GM23338 (cell line): ENCODE results near the gene DDR2. TPM values are rescaled to one million over a fixed set of nuclear protein-coding genes. Genes with fewer than 3 reads are reported as not detected.

Source experiments
- ATAC-seq: fragments of 200-7000 bp; cut with Tn5 transposase; 3 replicates; pipeline ENCODE4 v1.9.1; 2020
- DNase-seq: peaks from one replicate; pipeline ENCODE4 v3.0.0-alpha.2; 2015; ENCODE audit warnings: low spot score
- H2AFZ ChIP-seq: fragments of 200-600 bp; sonication (generic); 2 replicates; pipeline ENCODE4 v1.8.0; 2016; ENCODE audit warnings: antibody characterized with exemption, mild to moderate bottlenecking, moderate library complexity
- H3F3A ChIP-seq: fragments of 200-600 bp; sonication (generic); replicated peaks from 2 replicates; pipeline ENCODE4 v1.8.0; 2017; ENCODE audit warnings: antibody characterized with exemption, mixed run types, low read depth
- H3K27ac ChIP-seq: fragments of 200-600 bp; sonication (generic); 2 replicates; pipeline ENCODE4 v1.6.1; 2016; ENCODE audit warnings: low read depth
- H3K27me3 ChIP-seq: fragments of 200-600 bp; sonication (generic); 2 replicates; pipeline ENCODE4 v1.8.0; 2016; ENCODE audit warnings: mild to moderate bottlenecking, mixed run types, moderate library complexity; ENCODE audit not compliant: insufficient read depth
- H3K36me3 ChIP-seq: fragments of 200-600 bp; sonication (generic); 2 replicates; pipeline ENCODE4 v1.8.0; 2016; ENCODE audit warnings: mild to moderate bottlenecking; ENCODE audit not compliant: insufficient read depth
- H3K4me1 ChIP-seq: fragments of 200-600 bp; sonication (generic); 2 replicates; pipeline ENCODE4 v1.8.0; 2016; ENCODE audit warnings: mild to moderate bottlenecking, moderate library complexity; ENCODE audit not compliant: insufficient read depth
- H3K4me2 ChIP-seq: fragments of 200-600 bp; sonication (generic); 2 replicates; pipeline ENCODE4 v1.7.1; 2017; ENCODE audit warnings: mixed run types
- H3K4me3 ChIP-seq: fragments of 200-600 bp; sonication (generic); 2 replicates; pipeline ENCODE4 v1.6.1; 2016; ENCODE audit warnings: mixed run types
- H3K79me2 ChIP-seq: fragments of 200-600 bp; sonication (generic); replicated peaks from 2 replicates; pipeline ENCODE4 v1.8.0; 2017; ENCODE audit warnings: mild to moderate bottlenecking; ENCODE audit not compliant: insufficient read depth
- H3K9me2 ChIP-seq: fragments of 200-600 bp; sonication (generic); 2 replicates; pipeline ENCODE4 v1.8.0; 2017; ENCODE audit not compliant: insufficient read depth
- H4K20me1 ChIP-seq: fragments of 200-600 bp; sonication (generic); replicated peaks from 2 replicates; pipeline ENCODE4 v1.8.0; 2017; ENCODE audit warnings: mild to moderate bottlenecking; ENCODE audit not compliant: insufficient read depth
- H3K27ac Mint-ChIP-seq: 2 replicates; pipeline ENCODE4 v1.8.0; 2020; ENCODE audit warnings: inconsistent platforms, mild to moderate bottlenecking, moderate library complexity, mixed read lengths
- H3K27me3 Mint-ChIP-seq: 3 replicates; pipeline ENCODE4 v1.8.0; 2022; ENCODE audit warnings: low read depth, mild to moderate bottlenecking, moderate library complexity, mixed read lengths, inconsistent platforms; ENCODE audit not compliant: insufficient read depth, poor library complexity
- H3K36me3 Mint-ChIP-seq: 3 replicates; pipeline ENCODE4 v1.8.0; 2021; ENCODE audit warnings: low read depth, mild to moderate bottlenecking, inconsistent platforms, moderate library complexity, mixed read lengths
- H3K4me1 Mint-ChIP-seq: 3 replicates; pipeline ENCODE4 v1.8.0; 2020; ENCODE audit warnings: mild to moderate bottlenecking, inconsistent platforms, mixed read lengths
- H3K4me3 Mint-ChIP-seq: 3 replicates; pipeline ENCODE4 v1.8.0; 2021; ENCODE audit warnings: moderate library complexity, mild to moderate bottlenecking, inconsistent platforms, mixed read lengths
- H3K9me3 Mint-ChIP-seq: 3 replicates; pipeline ENCODE4 v1.8.0; 2020; ENCODE audit warnings: moderate library complexity, mild to moderate bottlenecking, inconsistent platforms, mixed read lengths
- CREB1 ChIP-seq: fragments of 250-450 bp; sonication (Bioruptor Pico); IDR thresholded peaks from 2 replicates; pipeline ENCODE4 v1.5.0; 2020; ENCODE audit warnings: low read depth, mild to moderate bottlenecking, moderate library complexity
- CTCF ChIP-seq, 2 experiments: fragments of 200-600 bp in 1 of 2; sonication (generic) in 1 of 2; conservative IDR thresholded peaks; 2 replicates each; pipeline versions ENCODE4 v1.5.1 to v1.6.1; 2016 to 2017; ENCODE audit warnings: antibody characterized with exemption in 2 of 2, low read depth in 2 of 2, mild to moderate bottlenecking in 2 of 2, moderate library complexity in 1 of 2
- ETS1 ChIP-seq: IDR thresholded peaks from 2 replicates; pipeline ENCODE4 v1.6.1; 2016; ENCODE audit warnings: antibody characterized with exemption
- EZH2 ChIP-seq: fragments of 200-600 bp; sonication (generic); IDR thresholded peaks from one replicate; pipeline ENCODE4 v1.8.0; 2017; ENCODE audit warnings: antibody characterized with exemption, mild to moderate bottlenecking, low read depth; ENCODE audit not compliant: unreplicated experiment
- EZH2phosphoT487 ChIP-seq: fragments of 200-600 bp; sonication (generic); IDR thresholded peaks from one replicate; pipeline ENCODE4 v1.8.1; 2018; ENCODE audit warnings: antibody characterized with exemption; ENCODE audit not compliant: unreplicated experiment
- POLR2AphosphoS5 ChIP-seq: IDR thresholded peaks from 2 replicates; pipeline ENCODE4 v1.6.1; 2016; ENCODE audit warnings: antibody characterized with exemption, low read depth
- ZNF331 ChIP-seq: fragments of 250-450 bp; sonication (Bioruptor Pico); IDR thresholded peaks from 2 replicates; pipeline ENCODE4 v1.5.0; 2020; ENCODE audit warnings: low read depth, mild to moderate bottlenecking, moderate library complexity
- ZNF462 ChIP-seq: fragments of 250-450 bp; sonication (Bioruptor Pico); IDR thresholded peaks from 2 replicates; pipeline ENCODE4 v1.5.0; 2020; ENCODE audit warnings: mild to moderate bottlenecking, moderate library complexity
- polyA plus RNA-seq: library from polyadenylated mRNA; unstranded; fragments of >200 nt; fragmentation: Nextera tagmentation; extraction: Ambion mirVana; gene quantifications from 2 replicates; pipeline ENCODE4 v1.2.1, GENCODE V29; 2016
- total RNA-seq: library from RNA; depleted of rRNA; stranded (reverse); fragments of >200 nt; shearing (Covaris generic); gene quantifications from 2 replicates; pipeline ENCODE4 v1.2.3, GENCODE V29; 2014

Gene DDR2
- total and polyA plus RNA-seq, 2 experiments from 2014 or later = 0.66 to 1.8 TPM

GRCh38 chr1:162626761-162627160 is 5.5 kb upstream of the DDR2 start:
- DNase-seq (no peak), ATAC-seq (no peak)
- H3K27me3 Mint-ChIP-seq = peaks cover 2% of the 10 kb centered on the region
- H3K4me1 Mint-ChIP-seq = peaks cover 5% of the 10 kb centered on the region; the same call in 2 of the 3 replicates
- Histone ChIP-seq H4K20me1 (no peaks in the 10 kb centered on the region), H3K4me1 (peaks cover 2% of the 10 kb centered on the region), H3K4me3 (no peak overlapping the region), H2AFZ (no peak overlapping the region), H3K36me3 (no peaks in the 10 kb centered on the region), H3K27ac (no peak overlapping the region), H3K27me3 (no peaks in the 10 kb centered on the region), H3K4me2 (no peak overlapping the region), H3K79me2 (no peaks in the 10 kb centered on the region), H3F3A (no peaks in the 10 kb centered on the region), H3K9me2 (0 out of 2 replicates have a peak, but pooled peaks cover 3% of the 10 kb centered on the region)
- H3K4me3 Mint-ChIP-seq = no peak overlapping the region
- H3K27ac Mint-ChIP-seq = no peak overlapping the region
- no peaks in the 10 kb centered on the region for H3K36me3 Mint-ChIP-seq
- TF ChIP-seq CREB1 (CRISPR knock-in tag) (no peak), CTCF (conservative IDR thresholded peaks at IDR 0.05; ENCODE audit: low read depth in 2 of 2) (no peak), ETS1 (no peak), ZNF462 (CRISPR knock-in tag) (no peak), EZH2 (no peak), ZNF331 (CRISPR knock-in tag) (no peak), EZH2phosphoT487 (no peak), POLR2AphosphoS5 (no peak)
- H3K9me3 Mint-ChIP-seq = no peaks in the 10 kb centered on the region
